SKM-1 (cell line): ENCODE results near the gene RREB1.
A peak's percentile ranks its signal among the peaks of the same experiment; 100 is the strongest.

Source experiments
- DNase-seq: peaks from one replicate; lab custom pipeline; 2025; ENCODE audit not compliant: unreplicated experiment; lab: John Stamatoyannopoulos, UW

Gene RREB1, protein sequence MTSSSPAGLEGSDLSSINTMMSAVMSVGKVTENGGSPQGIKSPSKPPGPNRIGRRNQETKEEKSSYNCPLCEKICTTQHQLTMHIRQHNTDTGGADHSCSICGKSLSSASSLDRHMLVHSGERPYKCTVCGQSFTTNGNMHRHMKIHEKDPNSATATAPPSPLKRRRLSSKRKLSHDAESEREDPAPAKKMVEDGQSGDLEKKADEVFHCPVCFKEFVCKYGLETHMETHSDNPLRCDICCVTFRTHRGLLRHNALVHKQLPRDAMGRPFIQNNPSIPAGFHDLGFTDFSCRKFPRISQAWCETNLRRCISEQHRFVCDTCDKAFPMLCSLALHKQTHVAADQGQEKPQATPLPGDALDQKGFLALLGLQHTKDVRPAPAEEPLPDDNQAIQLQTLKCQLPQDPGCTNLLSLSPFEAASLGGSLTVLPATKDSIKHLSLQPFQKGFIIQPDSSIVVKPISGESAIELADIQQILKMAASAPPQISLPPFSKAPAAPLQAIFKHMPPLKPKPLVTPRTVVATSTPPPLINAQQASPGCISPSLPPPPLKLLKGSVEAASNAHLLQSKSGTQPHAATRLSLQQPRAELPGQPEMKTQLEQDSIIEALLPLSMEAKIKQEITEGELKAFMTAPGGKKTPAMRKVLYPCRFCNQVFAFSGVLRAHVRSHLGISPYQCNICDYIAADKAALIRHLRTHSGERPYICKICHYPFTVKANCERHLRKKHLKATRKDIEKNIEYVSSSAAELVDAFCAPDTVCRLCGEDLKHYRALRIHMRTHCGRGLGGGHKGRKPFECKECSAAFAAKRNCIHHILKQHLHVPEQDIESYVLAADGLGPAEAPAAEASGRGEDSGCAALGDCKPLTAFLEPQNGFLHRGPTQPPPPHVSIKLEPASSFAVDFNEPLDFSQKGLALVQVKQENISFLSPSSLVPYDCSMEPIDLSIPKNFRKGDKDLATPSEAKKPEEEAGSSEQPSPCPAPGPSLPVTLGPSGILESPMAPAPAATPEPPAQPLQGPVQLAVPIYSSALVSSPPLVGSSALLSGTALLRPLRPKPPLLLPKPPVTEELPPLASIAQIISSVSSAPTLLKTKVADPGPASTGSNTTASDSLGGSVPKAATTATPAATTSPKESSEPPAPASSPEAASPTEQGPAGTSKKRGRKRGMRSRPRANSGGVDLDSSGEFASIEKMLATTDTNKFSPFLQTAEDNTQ (N-terminal part only)

DNA sequence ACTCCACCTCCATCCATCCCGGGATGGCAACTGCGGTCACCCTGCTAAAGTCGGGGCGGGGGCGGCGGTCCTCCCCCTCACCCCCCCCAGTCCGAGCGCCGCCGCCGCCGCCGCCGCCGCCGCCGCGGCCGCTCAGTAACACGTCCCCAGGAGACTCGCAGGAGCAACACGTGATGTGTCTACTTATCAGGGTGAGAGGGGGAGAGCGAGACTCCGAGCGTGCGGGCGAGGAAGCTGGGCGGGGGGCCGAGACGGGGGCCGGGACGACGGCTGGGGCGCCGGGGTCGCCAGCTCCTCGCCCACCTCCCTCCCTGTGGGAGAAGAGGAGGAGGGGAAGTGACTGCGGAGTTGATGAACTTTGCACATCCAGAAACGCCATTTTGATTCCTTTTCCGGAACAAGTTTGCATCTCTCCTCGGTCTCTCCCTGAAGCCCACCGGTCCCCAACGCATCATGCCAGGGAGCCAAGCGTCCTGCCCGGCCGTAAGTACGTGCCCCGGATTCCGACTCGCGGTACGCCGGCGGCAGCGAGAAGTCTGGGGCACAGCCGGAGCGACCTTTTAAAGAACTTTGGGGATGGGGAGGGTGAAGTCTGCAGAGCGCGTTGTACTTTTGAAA, at the start of gene RREB1:
RREB1 (plus strand) TSS at position 384 of the 618 bp plus-strand sequence. CDS start 73,951 bp downstream, outside the sequence.
- DNase-seq, result peak; percentile 29

DNA sequence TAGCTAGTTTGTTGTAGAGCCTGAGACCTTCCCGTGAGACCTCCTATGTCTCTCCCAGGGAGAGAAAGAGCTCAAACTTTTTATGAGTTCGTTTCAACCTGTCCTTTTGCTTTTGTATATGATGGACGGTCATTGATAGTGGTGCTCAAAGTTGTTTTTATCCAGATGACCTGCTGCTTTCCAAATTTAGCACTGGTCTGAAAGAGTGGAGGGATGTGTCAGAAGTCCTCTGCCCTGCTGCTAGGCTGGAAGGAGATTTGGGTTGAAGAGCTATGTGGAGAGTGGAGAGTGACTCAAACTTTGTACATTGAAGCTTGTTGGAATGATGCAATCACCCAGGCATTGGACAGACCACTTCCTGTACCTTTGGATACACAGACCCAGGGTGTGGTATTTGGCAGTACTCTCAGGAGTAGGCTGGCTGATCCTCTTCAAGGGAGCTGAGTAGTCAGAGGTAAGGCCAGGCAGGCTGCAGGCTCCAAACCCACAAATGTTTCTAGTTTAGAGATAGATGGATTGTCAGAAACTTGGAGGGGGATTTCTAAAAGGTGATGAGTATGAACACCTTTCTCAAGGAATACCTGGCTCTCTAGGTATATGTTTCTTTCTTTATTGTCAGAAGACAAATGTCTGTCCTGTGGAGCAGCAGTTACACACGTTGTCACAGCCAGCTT, 49.4 kb upstream of the RREB1 start:
- peak; percentile 53 for DNase-seq

GRCh38 chr6:7060769-7061516, 46.8 kb upstream of the RREB1 start:
- DNase-seq, result no peak

DNA sequence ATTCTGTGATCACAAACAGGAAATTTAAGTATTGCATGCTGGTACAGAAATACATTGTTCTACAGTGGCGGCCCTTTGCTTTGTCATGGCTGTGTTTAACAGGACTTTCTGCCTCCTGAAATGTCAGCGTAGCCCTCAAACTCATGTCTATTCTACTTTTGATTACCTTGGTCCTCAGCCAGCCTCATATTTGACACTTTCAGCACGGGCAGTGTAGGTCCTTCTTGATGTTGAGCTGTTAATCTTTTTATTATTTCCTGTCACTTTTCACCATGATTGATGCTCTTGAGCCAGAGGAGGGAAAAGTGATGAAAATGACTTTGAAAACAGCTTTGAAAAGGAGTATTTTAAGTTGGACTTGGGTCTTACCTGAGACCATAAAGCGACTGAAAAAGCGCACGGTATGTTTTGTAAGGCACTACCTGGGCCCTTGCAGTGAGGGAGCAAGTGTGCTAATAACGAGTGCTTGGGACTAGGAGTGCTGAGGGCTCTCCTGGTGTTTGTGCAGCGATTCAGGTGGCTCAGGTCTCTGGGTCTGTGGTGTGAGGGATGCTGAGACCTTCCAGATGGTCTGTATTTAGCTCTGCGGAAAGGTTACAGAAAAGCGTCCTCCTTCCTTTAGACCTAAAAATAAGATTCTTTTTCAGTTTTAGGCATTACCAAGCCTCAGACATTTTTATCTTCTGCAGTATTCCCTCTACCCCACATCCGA, 45.2 kb upstream of the RREB1 start:
- DNase-seq, result no peak

GRCh38 chr6:7067305-7067704, 40.5 kb upstream of the RREB1 start:
- DNase-seq, result no peak

- no peak for DNase-seq
These were observed 36.4 kb upstream of the RREB1 start for GRCh38 chr6:7071405-7071804.

DNA sequence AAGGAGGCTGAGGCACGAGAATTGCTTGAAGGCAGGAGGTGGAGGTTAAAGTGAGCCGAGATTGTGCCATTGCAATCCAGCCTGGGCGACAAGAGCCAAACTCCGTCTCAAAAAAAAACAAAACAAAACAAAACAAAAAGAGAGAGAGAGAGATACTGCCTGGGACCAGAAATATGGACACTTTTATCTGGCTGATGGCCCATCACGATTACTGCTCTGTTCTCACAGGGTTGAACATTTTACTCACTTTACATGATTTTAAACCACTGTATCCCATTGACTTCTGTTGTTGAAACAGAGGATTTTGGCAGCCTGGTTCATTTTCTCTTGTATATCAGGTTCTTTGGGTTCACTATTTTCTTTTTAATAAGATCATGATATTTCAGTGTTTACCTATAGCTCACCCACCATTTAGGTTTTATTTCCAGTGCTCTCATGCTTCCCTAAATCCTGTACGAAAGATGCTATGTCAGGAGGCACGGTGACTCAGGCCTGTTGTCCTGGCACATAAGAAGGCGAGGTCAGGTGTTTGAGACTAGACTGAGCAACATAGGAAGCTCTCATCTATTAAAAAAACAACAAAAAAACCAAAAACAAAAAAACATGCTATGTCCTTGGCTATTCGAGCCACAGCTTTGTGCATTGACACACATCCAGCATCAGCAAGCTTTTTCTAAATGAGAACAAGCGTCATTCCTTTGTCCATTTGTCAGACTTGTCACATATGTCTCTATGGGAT, 34.5 kb upstream of the RREB1 start:
- DNase-seq, result no peak

- DNase-seq, result no peak
These were observed 33.8 kb upstream of the RREB1 start for GRCh38 chr6:7073821-7074525.

DNA sequence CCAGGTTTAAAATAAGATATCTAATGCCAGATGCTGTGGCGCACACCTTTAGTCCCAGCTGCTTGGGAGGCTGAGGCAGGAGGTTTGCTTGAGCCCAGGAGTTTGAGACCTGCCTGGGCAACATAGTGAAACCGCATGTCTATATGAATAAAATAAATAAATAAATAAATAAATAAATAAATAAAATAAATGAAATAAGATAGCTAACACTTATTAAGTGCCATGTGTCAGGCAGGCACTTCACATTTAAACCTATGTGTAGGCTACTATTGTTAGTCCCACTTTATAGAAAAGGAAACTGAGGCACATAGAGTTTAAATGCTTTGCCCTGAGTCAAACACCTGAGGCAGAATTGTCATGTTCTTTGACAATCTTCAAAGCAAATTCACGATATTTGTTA, 32.9 kb upstream of the RREB1 start:
- no peak for DNase-seq

- no peak for DNase-seq
These were observed 32.3 kb upstream of the RREB1 start for GRCh38 chr6:7075341-7076000.

- DNase-seq, result no peak
These were observed 29.9 kb upstream of the RREB1 start for GRCh38 chr6:7077856-7078255.

DNA sequence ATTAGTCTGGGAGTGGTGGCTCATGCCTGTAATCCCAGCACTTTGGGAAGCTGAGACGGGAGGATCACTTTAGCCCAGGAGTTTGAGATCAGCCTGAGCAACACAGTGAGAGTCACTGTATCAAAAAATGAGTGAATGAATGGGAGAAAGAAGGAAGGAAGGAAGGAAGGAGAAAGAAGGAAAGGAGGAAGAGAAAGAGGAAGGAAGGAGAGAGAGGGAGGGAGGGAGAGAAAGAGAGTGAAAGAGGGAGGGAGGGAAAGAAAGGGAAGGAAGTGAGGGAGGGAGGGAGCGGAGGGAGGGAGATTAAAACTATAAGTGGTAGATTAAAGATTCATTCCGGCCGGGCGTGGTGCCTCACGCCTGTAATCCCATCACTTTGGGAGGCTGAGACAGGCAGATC, 28.9 kb upstream of the RREB1 start:
- no peak for DNase-seq

DNA sequence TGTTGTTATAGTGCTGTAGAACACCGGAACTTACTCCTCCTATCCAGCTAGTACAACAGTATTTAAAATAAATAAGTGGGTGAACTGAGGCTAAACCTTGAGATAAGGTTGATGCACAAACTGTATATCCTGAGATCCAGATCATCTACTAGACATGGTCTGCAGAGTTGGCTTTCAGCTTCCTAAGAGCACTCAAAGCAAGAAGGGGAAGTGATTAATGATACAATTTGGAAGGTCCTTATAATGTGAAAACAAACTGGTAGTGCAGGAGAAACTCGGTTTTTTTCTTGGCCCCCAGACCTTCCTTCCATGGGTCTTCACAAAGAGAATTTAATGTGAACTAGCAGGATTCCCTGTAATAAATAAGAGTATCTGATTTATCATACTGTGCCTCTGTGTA, 27.4 kb upstream of the RREB1 start:
- DNase-seq, result peak; percentile 12

GRCh38 chr6:7085911-7086310, 21.9 kb upstream of the RREB1 start:
- no peak for DNase-seq

GRCh38 chr6:7086488-7086887, 21.3 kb upstream of the RREB1 start:
- DNase-seq, result no peak

DNA sequence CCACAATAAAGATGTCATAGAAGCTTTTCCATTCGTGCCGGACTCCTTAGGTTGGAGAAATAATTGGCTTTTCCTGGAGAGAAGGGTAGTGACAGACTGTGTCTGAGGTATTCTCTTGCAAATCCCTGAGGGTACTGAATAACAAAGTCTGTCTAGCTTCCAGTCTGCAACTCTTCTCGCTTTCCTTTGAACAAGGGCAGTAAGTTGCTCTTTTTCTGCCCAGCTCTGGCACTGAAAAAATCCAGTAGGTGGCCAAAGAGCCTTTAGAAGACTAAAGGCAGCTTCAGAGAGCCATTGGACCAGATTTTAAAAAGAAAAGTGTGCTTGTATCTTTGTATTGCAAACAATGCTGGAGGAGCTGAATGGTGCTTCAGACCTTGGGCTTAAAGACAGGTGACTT, 20.7 kb upstream of the RREB1 start:
- no peak for DNase-seq

- no peak for DNase-seq
These were observed 20.2 kb upstream of the RREB1 start for GRCh38 chr6:7087491-7087979.
